Measurements from ENCODE around the gene PREX1. TPM values are rescaled to one million over a fixed set of nuclear protein-coding genes. Genes with fewer than 3 reads are reported as not detected.

The PREX1 gene
- total RNA-seq, 3 donors from 2014 or later, result 53.1 to 84.2 (median 65.1) TPM

- DNase-seq (ENCODE audit: low spot score in 2 of 2), result peak in 1 of 2 donors; percentile 30
- H3K4me1 ChIP-seq, result no peaks in the 10 kb centered on the region
- no peak overlapping the region for H3K27ac ChIP-seq
- intact Hi-C loops (cut with DNase I; ENCODE audit: low total_unique reads), result no loop called here
- no peak overlapping the region for H3K4me3 ChIP-seq
- peaks cover 0 to 4% of the 10 kb centered on the region in 2 donors for H3K27me3 ChIP-seq
- H3K36me3 ChIP-seq, result no peaks in the 10 kb centered on the region
- no peaks in the 10 kb centered on the region for H3K9me3 ChIP-seq
- TF ChIP-seq POLR2A (IDR thresholded peaks at IDR 0.05) (no peak), CTCF (IDR thresholded peaks at IDR 0.05) (no peak), POLR2AphosphoS5 (IDR thresholded peaks at IDR 0.05) (no peak)
Measured at GRCh38 chr20:48606172-48606840, 221.5 kb downstream of the PREX1 start.

GRCh38 chr20:48605364-48606171 is 222.2 kb downstream of the PREX1 start:
- TF ChIP-seq POLR2A (IDR thresholded peaks at IDR 0.05) (no peak), CTCF (IDR thresholded peaks at IDR 0.05) (no peak), POLR2AphosphoS5 (IDR thresholded peaks at IDR 0.05) (no peak)

GRCh38 chr20:48604936-48605335 is 222.9 kb downstream of the PREX1 start:
- intact Hi-C loops (cut with DNase I; ENCODE audit: low total_unique reads), result no loop called here
- Histone ChIP-seq H3K9me3 (no peaks in the 10 kb centered on the region), H3K27me3 (peaks cover 0 to 4% of the 10 kb centered on the region in 2 donors), H3K36me3 (no peaks in the 10 kb centered on the region), H3K27ac (no peak overlapping the region), H3K4me3 (no peak overlapping the region), H3K4me1 (no peaks in the 10 kb centered on the region)
- TF ChIP-seq CTCF (IDR thresholded peaks at IDR 0.05), result no peak
- TF ChIP-seq POLR2A (IDR thresholded peaks at IDR 0.05), result no peak
- TF ChIP-seq POLR2AphosphoS5 (IDR thresholded peaks at IDR 0.05), result no peak
- DNase-seq (ENCODE audit: low spot score in 2 of 2), result peak in 1 of 2 donors; percentile 19

More at GRCh38 chr20:48605364-48606171, 222.2 kb downstream of the PREX1 start:
- intact Hi-C loops (cut with DNase I; ENCODE audit: low total_unique reads), result no loop called here
- peaks cover 0 to 4% of the 10 kb centered on the region in 2 donors for H3K27me3 ChIP-seq
- peak in 1 of 2 donors; percentile 27 for DNase-seq (ENCODE audit: low spot score in 2 of 2)
- no peak overlapping the region for H3K4me3 ChIP-seq
- no peaks in the 10 kb centered on the region for H3K36me3 ChIP-seq
- H3K4me1 ChIP-seq, result no peaks in the 10 kb centered on the region
- H3K9me3 ChIP-seq, result no peaks in the 10 kb centered on the region
- H3K27ac ChIP-seq, result no peak overlapping the region

GRCh38 chr20:48604426-48604825 is 223.4 kb downstream of the PREX1 start:
- no peaks in the 10 kb centered on the region for H3K9me3 ChIP-seq
- no peak overlapping the region for H3K4me3 ChIP-seq
- intact Hi-C loops (cut with DNase I; ENCODE audit: low total_unique reads), result no loop called here
- H3K27ac ChIP-seq, result no peak overlapping the region
- DNase-seq (ENCODE audit: low spot score in 2 of 2), result peak in 1 of 2 donors; percentile 31
- H3K36me3 ChIP-seq, result no peaks in the 10 kb centered on the region
- peaks cover 0 to 4% of the 10 kb centered on the region in 2 donors for H3K27me3 ChIP-seq
- no peak for TF ChIP-seq POLR2A (IDR thresholded peaks at IDR 0.05)
- TF ChIP-seq POLR2AphosphoS5 (IDR thresholded peaks at IDR 0.05), result no peak
- no peak for TF ChIP-seq CTCF (IDR thresholded peaks at IDR 0.05)
- H3K4me1 ChIP-seq, result no peaks in the 10 kb centered on the region
